CD14-positive monocyte (primary cell): ENCODE data around the gene ASTN1. TPM values are rescaled to one million over a fixed set of nuclear protein-coding genes. Genes with fewer than 3 reads are reported as not detected.

ENCODE experiments used
- DNase-seq, 3 donors: peaks; one replicate each; pipeline ENCODE4 v3.0.0-alpha.2; 2011 to 2022
- H2AFZ ChIP-seq: 2 replicates; pipeline ENCODE4 v1.6.0; 2012; ENCODE audit warnings: mild to moderate bottlenecking, low read depth, low read length, inconsistent platforms; ENCODE audit not compliant: insufficient read depth, poor library complexity, severe bottlenecking
- H3K27ac ChIP-seq, 2 donors: 1 replicate in 1 of 2; 2 replicates in 1 of 2; pipeline ENCODE4 v1.5.1; 2012 to 2013; ENCODE audit warnings: low read length in 2 of 2, control low read depth in 1 of 2, inconsistent platforms in 1 of 2, low read depth in 1 of 2, mild to moderate bottlenecking in 1 of 2
- H3K27me3 ChIP-seq, 2 donors: one replicate each; pipeline versions ENCODE4 v1.6.0 to v1.6.1; 2011 to 2013; ENCODE audit warnings: low read length in 2 of 2; ENCODE audit not compliant: control insufficient read depth in 2 of 2, insufficient read depth in 2 of 2
- H3K36me3 ChIP-seq, 2 donors: replicated peaks in 1 of 2; 1 replicate in 1 of 2; 2 replicates in 1 of 2; pipeline versions ENCODE4 v1.5.1 to v1.6.1; 2012 to 2013; ENCODE audit warnings: low read length in 2 of 2, control low read depth in 1 of 2, inconsistent platforms in 1 of 2, mild to moderate bottlenecking in 1 of 2; ENCODE audit not compliant: insufficient read depth in 2 of 2, control insufficient read depth in 1 of 2
- H3K4me1 ChIP-seq, 2 donors: 1 replicate in 1 of 2; 2 replicates in 1 of 2; pipeline versions ENCODE4 v1.5.1 to v1.6.1; 2012 to 2013; ENCODE audit warnings: low read length in 2 of 2, control low read depth in 1 of 2, inconsistent platforms in 1 of 2, mild to moderate bottlenecking in 1 of 2, moderate library complexity in 1 of 2; ENCODE audit not compliant: insufficient read depth in 2 of 2, control insufficient read depth in 1 of 2
- H3K4me2 ChIP-seq: replicated peaks from 2 replicates; pipeline ENCODE3; 2012; ENCODE audit warnings: low read length, moderate library complexity, mild to moderate bottlenecking; ENCODE audit not compliant: poor library complexity, severe bottlenecking; ENCODE audit errors: extremely low read depth
- H3K4me3 ChIP-seq, 3 experiments: fragments of 200-600 bp in 1 of 3; sonication (generic) in 1 of 3; replicated peaks in 1 of 3; 1 replicate in 2 of 3; 2 replicates in 1 of 3; pipeline ENCODE4 v1.5.1; 2011 to 2013; ENCODE audit warnings: low read length in 3 of 3, mild to moderate bottlenecking in 3 of 3, control low read depth in 2 of 3, low read depth in 2 of 3, inconsistent platforms in 1 of 3, moderate library complexity in 1 of 3
- H3K79me2 ChIP-seq: 2 replicates; pipeline ENCODE4 v1.6.0; 2012; ENCODE audit warnings: mild to moderate bottlenecking, control low read depth, inconsistent platforms, low read length, moderate library complexity; ENCODE audit not compliant: insufficient read depth
- H3K9ac ChIP-seq: 2 replicates; pipeline ENCODE4 v1.6.0; 2017; ENCODE audit warnings: low read length, mild to moderate bottlenecking; ENCODE audit not compliant: insufficient read depth, poor library complexity, severe bottlenecking
- H3K9me3 ChIP-seq, 2 donors: replicated peaks in 1 of 2; 1 replicate in 1 of 2; 2 replicates in 1 of 2; pipeline versions ENCODE4 v1.5.1 to v1.6.1; 2012 to 2013; ENCODE audit warnings: low read length in 2 of 2, control low read depth in 1 of 2; ENCODE audit not compliant: control insufficient read depth in 1 of 2, insufficient read depth in 1 of 2
- H4K20me1 ChIP-seq: 2 replicates; pipeline ENCODE4 v1.6.0; 2012; ENCODE audit warnings: mild to moderate bottlenecking, low read length, control low read depth, moderate library complexity; ENCODE audit not compliant: insufficient read depth
- H3K27ac Mint-ChIP-seq, 7 donors: one replicate each; pipeline ENCODE4 v1.8.0; 2020; ENCODE audit warnings: mild to moderate bottlenecking in 7 of 7, mixed read lengths in 7 of 7, moderate library complexity in 6 of 7, inconsistent platforms in 2 of 7
- H3K27me3 Mint-ChIP-seq, 3 donors: one replicate each; pipeline ENCODE4 v1.8.0; 2021 to 2022; ENCODE audit warnings: low read depth in 3 of 3, mild to moderate bottlenecking in 3 of 3, mixed read lengths in 3 of 3, moderate library complexity in 3 of 3, inconsistent platforms in 1 of 3
- H3K36me3 Mint-ChIP-seq, 2 donors: one replicate each; pipeline ENCODE4 v1.8.0; 2020; ENCODE audit warnings: mixed read lengths in 2 of 2, inconsistent platforms in 1 of 2, mild to moderate bottlenecking in 1 of 2
- H3K4me1 Mint-ChIP-seq: one replicate; pipeline ENCODE4 v1.8.0; 2020; ENCODE audit warnings: mild to moderate bottlenecking, mixed read lengths
- H3K4me3 Mint-ChIP-seq, 2 donors: one replicate each; pipeline ENCODE4 v1.8.0; 2020; ENCODE audit warnings: mild to moderate bottlenecking in 2 of 2, mixed read lengths in 2 of 2, moderate library complexity in 1 of 2
- H3K9me3 Mint-ChIP-seq, 7 donors: one replicate each; pipeline ENCODE4 v1.8.0; 2020 to 2022; ENCODE audit warnings: mixed read lengths in 7 of 7, mild to moderate bottlenecking in 6 of 7, moderate library complexity in 6 of 7, inconsistent platforms in 2 of 7
- WGBS: methylation state at CpG from one replicate; pipeline ENCODE4 v1.1.5; 2013; ENCODE audit warnings: missing lambda C conversion rate; ENCODE audit not compliant: insufficient coverage; 5-methylcytosine and 5-hydroxymethylcytosine counted together
- intact Hi-C, 2 donors: fragments of 100-400 bp; cut with micrococcal nuclease; formaldehyde crosslinking; loops; one replicate each; pipeline versions ENCODE4 v1.15.0 to v1.15.1; 2023
- polyA plus RNA-seq, 3 donors: library from polyadenylated mRNA; depleted of rRNA in 1 of 3; unstranded in 2 of 3; stranded (reverse) in 1 of 3; fragments of 300-500 nt in 2 of 3; fragments of >200 nt in 1 of 3; fragmentation: Illumina TruSeq in 2 of 3; gene quantifications; 1 replicate in 2 of 3; 2 replicates in 1 of 3; pipeline ENCODE4 v1.2.3, GENCODE V29; 2012 to 2021
- TF ChIP-seq, protein P1 (sequence below): fragments of 200-600 bp; IDR thresholded peaks from one replicate; pipeline ENCODE4 v1.8.0; 2022; ENCODE audit warnings: antibody characterized with exemption, mild to moderate bottlenecking

The ASTN1 gene
- polyA plus RNA-seq, 3 donors = not detected

DNA sequence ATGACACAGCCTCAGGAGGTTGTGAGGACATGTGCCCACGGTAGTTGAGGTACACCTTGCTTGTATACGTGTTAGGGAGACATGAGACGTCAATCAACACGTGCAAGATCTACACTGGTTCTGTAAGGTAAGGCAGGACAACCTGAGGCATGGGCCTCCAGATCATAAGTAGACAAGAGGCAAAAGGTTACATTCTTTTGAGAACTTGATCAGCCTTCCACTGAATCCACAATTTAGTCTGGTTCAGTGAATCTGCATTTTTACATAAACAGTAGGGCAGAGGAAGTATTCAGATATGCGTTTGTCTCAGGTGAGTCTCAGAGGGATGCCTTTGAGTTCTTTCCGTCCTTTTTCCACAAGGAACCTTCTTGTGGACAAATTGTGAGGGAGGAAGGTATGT lies 348.9 kb downstream of the ASTN1 start:
- no peak for DNase-seq
- no peak overlapping the region for H3K4me3 Mint-ChIP-seq
- TF ChIP-seq, protein P1, sequence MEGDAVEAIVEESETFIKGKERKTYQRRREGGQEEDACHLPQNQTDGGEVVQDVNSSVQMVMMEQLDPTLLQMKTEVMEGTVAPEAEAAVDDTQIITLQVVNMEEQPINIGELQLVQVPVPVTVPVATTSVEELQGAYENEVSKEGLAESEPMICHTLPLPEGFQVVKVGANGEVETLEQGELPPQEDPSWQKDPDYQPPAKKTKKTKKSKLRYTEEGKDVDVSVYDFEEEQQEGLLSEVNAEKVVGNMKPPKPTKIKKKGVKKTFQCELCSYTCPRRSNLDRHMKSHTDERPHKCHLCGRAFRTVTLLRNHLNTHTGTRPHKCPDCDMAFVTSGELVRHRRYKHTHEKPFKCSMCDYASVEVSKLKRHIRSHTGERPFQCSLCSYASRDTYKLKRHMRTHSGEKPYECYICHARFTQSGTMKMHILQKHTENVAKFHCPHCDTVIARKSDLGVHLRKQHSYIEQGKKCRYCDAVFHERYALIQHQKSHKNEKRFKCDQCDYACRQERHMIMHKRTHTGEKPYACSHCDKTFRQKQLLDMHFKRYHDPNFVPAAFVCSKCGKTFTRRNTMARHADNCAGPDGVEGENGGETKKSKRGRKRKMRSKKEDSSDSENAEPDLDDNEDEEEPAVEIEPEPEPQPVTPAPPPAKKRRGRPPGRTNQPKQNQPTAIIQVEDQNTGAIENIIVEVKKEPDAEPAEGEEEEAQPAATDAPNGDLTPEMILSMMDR = no peak
- intact Hi-C loops = no loop called here
- H3K4me1 Mint-ChIP-seq = no peaks in the 10 kb centered on the region
- peaks cover 0 to 1% (median under 1%) of the 10 kb centered on the region in 3 donors for H3K27me3 Mint-ChIP-seq
- H3K36me3 ChIP-seq = no peaks in the 10 kb centered on the region
- H3K9me3 ChIP-seq = no peaks in the 10 kb centered on the region
- no peaks in the 10 kb centered on the region for H3K79me2 ChIP-seq
- H2AFZ ChIP-seq = no peak overlapping the region
- 89% methylated on average over 5 of the region's 6 CpGs for WGBS
- H4K20me1 ChIP-seq = no peaks in the 10 kb centered on the region
- H3K4me2 ChIP-seq = no peak overlapping the region
- no peaks in the 10 kb centered on the region for H3K36me3 Mint-ChIP-seq
- H3K9ac ChIP-seq = no peak overlapping the region
- no peak overlapping the region for H3K4me3 ChIP-seq
- no peaks in the 10 kb centered on the region for H3K27me3 ChIP-seq
- peaks cover 0 to 3% (median under 1%) of the 10 kb centered on the region in 7 donors for H3K9me3 Mint-ChIP-seq
- no peak overlapping the region for H3K27ac ChIP-seq
- H3K27ac Mint-ChIP-seq = no peak overlapping the region
- H3K4me1 ChIP-seq = no peaks in the 10 kb centered on the region

DNA sequence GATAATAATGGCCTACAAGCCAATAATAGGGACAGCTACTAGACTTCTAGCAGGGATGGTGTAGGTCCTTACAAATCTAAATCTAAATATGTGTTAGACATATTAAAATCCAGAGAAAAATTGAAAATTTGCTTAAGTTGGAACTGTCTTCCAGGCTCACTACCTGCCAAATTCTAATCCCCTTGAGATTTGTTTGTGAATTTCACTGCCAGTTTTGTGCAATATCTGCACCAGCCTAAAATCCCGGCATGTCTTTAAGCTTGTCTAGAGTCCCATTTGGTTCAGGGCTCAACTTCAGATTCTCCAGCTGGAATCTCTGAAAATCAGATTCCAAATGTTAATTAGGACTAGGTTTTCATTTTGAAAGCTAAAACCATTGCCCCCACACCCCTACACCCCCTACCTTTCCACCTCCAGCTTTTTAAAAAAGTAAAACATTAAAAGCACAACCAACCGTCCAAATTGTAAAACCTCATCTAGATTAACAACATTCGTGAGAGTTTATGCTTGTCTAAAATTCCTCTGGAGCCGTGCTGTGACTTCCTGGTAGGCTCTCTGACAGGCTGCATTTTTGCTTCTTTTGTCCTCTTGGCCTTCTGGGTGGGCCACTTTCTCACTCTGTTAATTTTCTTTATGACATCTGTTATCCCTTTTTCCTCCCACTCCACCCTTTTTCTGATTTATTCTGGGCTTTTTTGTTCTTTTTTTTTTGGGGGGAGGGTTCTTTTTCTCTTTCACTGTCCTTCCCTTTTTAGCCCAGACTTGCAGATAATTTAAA lies 352.8 kb downstream of the ASTN1 start:
- no peaks in the 10 kb centered on the region for H3K36me3 ChIP-seq
- no peaks in the 10 kb centered on the region for H3K4me1 ChIP-seq
- TF ChIP-seq, protein P1 = no peak
- no peak overlapping the region for H3K9ac ChIP-seq
- Mint-ChIP-seq H3K4me3 (no peak overlapping the region), H3K27ac (no peak overlapping the region), H3K9me3 (peaks cover 0 to 2% (median 0%) of the 10 kb centered on the region in 7 donors), H3K4me1 (no peaks in the 10 kb centered on the region), H3K27me3 (peaks cover 0 to 4% (median 1%) of the 10 kb centered on the region in 3 donors), H3K36me3 (no peaks in the 10 kb centered on the region)
- intact Hi-C loops = no loop called here
- H4K20me1 ChIP-seq = no peaks in the 10 kb centered on the region
- no peak overlapping the region for H3K4me2 ChIP-seq
- H3K9me3 ChIP-seq = no peaks in the 10 kb centered on the region
- no peaks in the 10 kb centered on the region for H3K27me3 ChIP-seq
- WGBS = 52% methylated on average over 4 of the region's 4 CpGs
- H3K79me2 ChIP-seq = no peaks in the 10 kb centered on the region
- no peak overlapping the region for H3K4me3 ChIP-seq
- H2AFZ ChIP-seq = no peak overlapping the region
- H3K27ac ChIP-seq = no peak overlapping the region
- DNase-seq = no peak
